Endothelial cell (in vitro differentiated cells): ENCODE results near the gene SCARB2. TPM values are rescaled to one million over a fixed set of nuclear protein-coding genes. Genes with fewer than 3 reads are reported as not detected.

Source experiments
- DNase-seq: peaks from one replicate; pipeline ENCODE4 v3.0.0; 2021; ENCODE audit warnings: low spot score
- H3K27ac Mint-ChIP-seq: one replicate; pipeline ENCODE4 v1.8.0; 2021; ENCODE audit warnings: mixed read lengths, inconsistent platforms; ENCODE audit not compliant: unreplicated experiment
- H3K27me3 Mint-ChIP-seq: one replicate; pipeline ENCODE4 v1.8.0; 2021; ENCODE audit warnings: mild to moderate bottlenecking, moderate library complexity, mixed read lengths, inconsistent platforms; ENCODE audit not compliant: unreplicated experiment
- H3K36me3 Mint-ChIP-seq: one replicate; pipeline ENCODE4 v1.8.0; 2021; ENCODE audit warnings: mild to moderate bottlenecking, low read depth, mixed read lengths, inconsistent platforms; ENCODE audit not compliant: unreplicated experiment
- H3K4me1 Mint-ChIP-seq: one replicate; pipeline ENCODE4 v1.8.0; 2021; ENCODE audit warnings: mild to moderate bottlenecking, mixed read lengths, inconsistent platforms; ENCODE audit not compliant: unreplicated experiment
- H3K4me3 Mint-ChIP-seq: one replicate; pipeline ENCODE4 v1.8.0; 2021; ENCODE audit warnings: mild to moderate bottlenecking, mixed read lengths, inconsistent platforms; ENCODE audit not compliant: unreplicated experiment
- H3K9me3 Mint-ChIP-seq: one replicate; pipeline ENCODE4 v1.8.0; 2021; ENCODE audit warnings: mixed read lengths, inconsistent platforms; ENCODE audit not compliant: unreplicated experiment
- CTCF ChIP-seq: fragments of 200-600 bp; sonication (generic); IDR thresholded peaks from one replicate; pipeline ENCODE4 v1.5.0; 2021; ENCODE audit warnings: antibody characterized with exemption; ENCODE audit not compliant: unreplicated experiment
- total RNA-seq: library from RNA; stranded (reverse); fragmentation: NEBNext Ultra II Directional; extraction: Animal tissue kit (Norgen Biotek cat#: 25700); gene quantifications from one replicate; pipeline ENCODE4 v1.2.1, GENCODE V29; 2021; ENCODE audit not compliant: unreplicated experiment

SCARB2 gene
- total RNA-seq, 1 donor from 2014 or later: 181 TPM

- no peak for TF ChIP-seq CTCF
- H3K4me1 Mint-ChIP-seq: peaks cover 62% of the 10 kb centered on the region
- H3K27ac Mint-ChIP-seq: peak overlapping the region; percentile 62
- no peaks in the 10 kb centered on the region for H3K9me3 Mint-ChIP-seq
- peak overlapping the region; percentile 97 for H3K4me3 Mint-ChIP-seq
- H3K27me3 Mint-ChIP-seq: peaks cover 10% of the 10 kb centered on the region
- DNase-seq: no peak
- peaks cover 7% of the 10 kb centered on the region for H3K36me3 Mint-ChIP-seq
Observed at GRCh38 chr4:76211769-76212708, 1.6 kb downstream of the SCARB2 start.

- TF ChIP-seq CTCF: no peak
- peaks cover 7% of the 10 kb centered on the region for H3K36me3 Mint-ChIP-seq
- H3K4me1 Mint-ChIP-seq: peaks cover 77% of the 10 kb centered on the region
- H3K9me3 Mint-ChIP-seq: no peaks in the 10 kb centered on the region
- H3K27me3 Mint-ChIP-seq: peaks cover 7% of the 10 kb centered on the region
- H3K27ac Mint-ChIP-seq: peak overlapping the region; percentile 21
- H3K4me3 Mint-ChIP-seq: peak overlapping the region; percentile 49
- DNase-seq: no peak
Observed at GRCh38 chr4:76210452-76210851, 3.2 kb downstream of the SCARB2 start.

- peaks cover 7% of the 10 kb centered on the region for H3K27me3 Mint-ChIP-seq
- H3K27ac Mint-ChIP-seq: peak overlapping the region; percentile 80
- no peak for DNase-seq
- H3K4me3 Mint-ChIP-seq: peak overlapping the region; percentile 49
- H3K9me3 Mint-ChIP-seq: no peaks in the 10 kb centered on the region
- peaks cover 77% of the 10 kb centered on the region for H3K4me1 Mint-ChIP-seq
- TF ChIP-seq CTCF: no peak
- peaks cover 7% of the 10 kb centered on the region for H3K36me3 Mint-ChIP-seq
Observed at GRCh38 chr4:76209881-76210280, 3.7 kb downstream of the SCARB2 start.

GRCh38 chr4:76208005-76208765 lies 5.4 kb downstream of the SCARB2 start:
- no peak for TF ChIP-seq CTCF
- peak; percentile 65 for DNase-seq
- H3K4me3 Mint-ChIP-seq: peak overlapping the region; percentile 75
- peak overlapping the region; percentile 99 for H3K27ac Mint-ChIP-seq
- peaks cover 2% of the 10 kb centered on the region for H3K27me3 Mint-ChIP-seq
- H3K9me3 Mint-ChIP-seq: no peaks in the 10 kb centered on the region
- peaks cover 67% of the 10 kb centered on the region for H3K4me1 Mint-ChIP-seq
- H3K36me3 Mint-ChIP-seq: peaks cover 7% of the 10 kb centered on the region
